ENCODE data around the gene ASRGL1. TPM values are rescaled to one million over a fixed set of nuclear protein-coding genes. Genes with fewer than 3 reads are reported as not detected.

The ASRGL1 gene
- total RNA-seq, 3 donors from 2014 or later: 6.7 to 22.0 (median 16.4) TPM

DNA sequence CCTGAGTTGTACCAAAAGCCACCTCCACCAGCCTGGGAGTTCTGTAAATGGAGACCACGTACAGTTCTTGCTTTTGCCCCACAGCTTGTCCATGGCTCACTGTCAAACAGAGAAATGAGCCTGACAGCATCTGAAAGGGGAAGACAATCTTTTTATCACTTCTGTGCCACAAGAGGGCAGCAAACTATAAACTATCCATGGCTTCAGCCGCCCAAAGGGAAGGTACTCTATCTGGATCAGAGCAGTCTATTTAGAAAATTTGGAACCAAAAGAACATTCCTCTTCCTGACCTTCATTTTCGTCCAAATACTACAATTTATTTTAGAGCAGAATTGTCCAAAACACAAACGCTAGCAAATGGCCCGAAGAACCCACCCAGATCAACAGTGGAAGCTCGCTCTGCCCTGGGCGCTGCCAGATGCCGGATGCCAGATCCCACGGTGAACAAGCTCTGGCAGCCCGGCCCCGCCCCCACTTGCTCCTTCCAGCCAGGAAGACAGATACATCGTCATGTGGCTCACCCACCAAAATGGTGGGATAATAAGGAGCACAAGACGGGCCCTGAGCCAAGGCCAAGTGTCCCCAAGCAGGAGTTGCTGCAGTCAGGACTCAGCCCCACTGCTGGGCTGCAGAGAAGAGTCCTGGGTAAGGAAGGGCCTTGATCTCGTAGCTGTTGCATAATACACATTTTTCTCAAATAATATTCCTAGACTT, 57.7 kb downstream of the ASRGL1 start:
- H3K27ac ChIP-seq: peak overlapping the region; percentile 68 to 69
- H3K36me3 ChIP-seq: no peaks in the 10 kb centered on the region
- TF ChIP-seq, protein P1, sequence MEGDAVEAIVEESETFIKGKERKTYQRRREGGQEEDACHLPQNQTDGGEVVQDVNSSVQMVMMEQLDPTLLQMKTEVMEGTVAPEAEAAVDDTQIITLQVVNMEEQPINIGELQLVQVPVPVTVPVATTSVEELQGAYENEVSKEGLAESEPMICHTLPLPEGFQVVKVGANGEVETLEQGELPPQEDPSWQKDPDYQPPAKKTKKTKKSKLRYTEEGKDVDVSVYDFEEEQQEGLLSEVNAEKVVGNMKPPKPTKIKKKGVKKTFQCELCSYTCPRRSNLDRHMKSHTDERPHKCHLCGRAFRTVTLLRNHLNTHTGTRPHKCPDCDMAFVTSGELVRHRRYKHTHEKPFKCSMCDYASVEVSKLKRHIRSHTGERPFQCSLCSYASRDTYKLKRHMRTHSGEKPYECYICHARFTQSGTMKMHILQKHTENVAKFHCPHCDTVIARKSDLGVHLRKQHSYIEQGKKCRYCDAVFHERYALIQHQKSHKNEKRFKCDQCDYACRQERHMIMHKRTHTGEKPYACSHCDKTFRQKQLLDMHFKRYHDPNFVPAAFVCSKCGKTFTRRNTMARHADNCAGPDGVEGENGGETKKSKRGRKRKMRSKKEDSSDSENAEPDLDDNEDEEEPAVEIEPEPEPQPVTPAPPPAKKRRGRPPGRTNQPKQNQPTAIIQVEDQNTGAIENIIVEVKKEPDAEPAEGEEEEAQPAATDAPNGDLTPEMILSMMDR (IDR thresholded peaks at IDR 0.05): peak; percentile 58 to 84 (median 70)
- TF ChIP-seq POLR2AphosphoS5 (IDR thresholded peaks at IDR 0.05) (peak; percentile 37 to 68 (median 37)), POLR2A (IDR thresholded peaks at IDR 0.05) (no peak)
- intact Hi-C loops (cut with DNase I; ENCODE audit: low total_unique reads): loop anchor here (10.0 kb wide), 1 partner anchor 480 kb away; no protein-coding TSS in a partner anchor
- peak; percentile 75 to 80 for DNase-seq (ENCODE audit: low spot score in 2 of 2)
- H3K9me3 ChIP-seq: no peaks in the 10 kb centered on the region
- peak overlapping the region; percentile 17 to 62 (median 42) for H3K4me3 ChIP-seq
- peaks cover 8 to 14% of the 10 kb centered on the region in 2 donors for H3K4me1 ChIP-seq
- H3K27me3 ChIP-seq: no peaks in the 10 kb centered on the region

DNA sequence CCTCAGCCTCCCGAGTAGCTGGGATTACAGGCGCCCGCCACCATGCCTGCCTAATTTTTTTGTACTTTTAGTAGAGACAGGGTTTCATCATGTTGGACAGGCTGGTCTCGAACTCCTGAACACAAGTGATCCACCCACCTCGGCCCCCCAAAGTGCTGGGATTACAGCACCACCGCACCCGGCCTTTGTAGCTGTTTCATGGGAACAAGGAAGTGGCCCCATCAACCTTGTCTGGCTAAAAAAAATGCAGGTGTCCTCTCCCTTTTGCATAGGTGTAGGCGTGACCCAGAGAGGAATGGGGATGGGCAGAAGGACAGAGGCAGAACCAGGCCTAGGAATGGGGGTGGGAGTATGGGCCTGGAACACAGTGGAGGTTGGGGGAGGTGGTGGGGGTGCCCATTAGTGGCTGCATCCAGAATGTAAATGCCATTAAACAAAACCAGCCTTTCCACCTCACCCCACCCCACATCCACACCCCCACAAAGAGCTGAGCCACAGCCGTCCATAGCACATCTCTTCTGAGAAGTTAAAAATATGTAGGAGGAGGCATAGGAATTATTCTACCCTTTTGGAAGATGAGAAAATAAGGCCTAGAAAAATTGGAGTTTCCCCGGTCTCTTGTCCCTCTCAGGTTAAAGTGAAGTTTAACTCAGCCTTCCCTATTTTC, 58.8 kb downstream of the ASRGL1 start:
- peak in 1 of 2 donors; percentile 38 for DNase-seq (ENCODE audit: low spot score in 2 of 2)
- intact Hi-C loops (cut with DNase I; ENCODE audit: low total_unique reads): loop anchor here (10.0 kb wide), 1 partner anchor 479 kb away; no protein-coding TSS in a partner anchor
- peaks cover 10 to 23% of the 10 kb centered on the region in 2 donors for H3K4me1 ChIP-seq

DNA sequence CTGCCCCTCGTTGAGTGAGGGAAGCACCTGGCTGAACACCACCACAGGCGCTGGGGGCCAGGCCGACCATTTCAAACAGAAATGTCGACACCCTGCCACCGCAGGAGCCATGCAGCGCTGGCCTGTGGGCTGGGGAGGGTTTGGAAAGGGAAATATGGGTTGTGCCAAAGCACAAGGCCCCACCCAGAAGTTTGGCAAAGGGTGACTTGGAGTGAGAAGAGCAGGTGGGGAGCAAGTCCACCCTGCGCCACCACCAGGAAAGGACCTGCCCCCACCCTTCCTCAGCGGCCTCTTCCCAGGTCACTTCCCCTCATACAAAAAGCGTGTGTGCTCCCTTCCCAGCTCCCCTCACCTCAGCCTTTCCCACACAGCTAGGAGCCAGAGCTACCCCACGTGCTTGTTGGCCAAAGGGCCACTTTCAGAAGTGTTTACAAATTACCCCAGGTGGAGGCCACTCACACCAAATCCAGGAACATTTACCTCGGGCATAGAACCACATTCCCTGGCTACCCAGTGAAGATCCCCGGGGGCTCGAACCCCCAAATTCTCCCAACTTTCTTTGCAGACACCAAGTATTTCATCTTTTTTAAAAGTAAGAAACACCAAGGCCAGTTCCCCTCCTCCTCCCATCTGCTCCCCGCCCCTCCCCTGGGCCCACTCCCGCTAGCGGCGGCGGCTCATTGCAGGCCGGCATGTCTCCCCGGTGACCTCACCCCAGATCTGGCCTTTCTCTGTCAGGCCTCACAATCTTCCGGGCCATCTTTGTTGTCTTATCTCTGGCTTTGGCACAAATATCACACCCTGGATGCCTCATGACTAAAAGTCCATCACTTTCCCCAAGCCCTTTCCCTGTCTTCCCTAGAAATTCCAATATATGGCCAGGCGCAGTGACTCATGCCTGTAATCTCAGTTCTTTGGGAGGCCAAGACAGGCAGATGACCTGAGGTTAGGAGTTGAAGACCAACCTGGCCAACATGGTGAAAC, 61.1 kb downstream of the ASRGL1 start:
- Histone ChIP-seq H3K4me1 (peaks cover 18 to 43% of the 10 kb centered on the region in 2 donors), H3K4me3 (no peak overlapping the region), H3K9me3 (no peaks in the 10 kb centered on the region), H3K27ac (peak overlapping the region; percentile 89 to 97), H3K27me3 (no peaks in the 10 kb centered on the region), H3K36me3 (no peaks in the 10 kb centered on the region)
- peak in 1 of 2 donors; percentile 52 for DNase-seq (ENCODE audit: low spot score in 2 of 2)
- intact Hi-C loops (cut with DNase I; ENCODE audit: low total_unique reads): loop anchor here (10.0 kb wide), 1 partner anchor 476 kb away; no protein-coding TSS in a partner anchor
- no peak for TF ChIP-seq POLR2A (IDR thresholded peaks at IDR 0.05)

More for the DNA sequence above, 58.8 kb downstream of the ASRGL1 start:
- Histone ChIP-seq H3K9me3 (no peaks in the 10 kb centered on the region), H3K4me3 (no peak overlapping the region), H3K36me3 (no peaks in the 10 kb centered on the region), H3K27ac (peak overlapping the region in 1 of 2 donors; percentile 63), H3K27me3 (no peaks in the 10 kb centered on the region)
- no peak for TF ChIP-seq POLR2AphosphoS5 (IDR thresholded peaks at IDR 0.05)

DNA sequence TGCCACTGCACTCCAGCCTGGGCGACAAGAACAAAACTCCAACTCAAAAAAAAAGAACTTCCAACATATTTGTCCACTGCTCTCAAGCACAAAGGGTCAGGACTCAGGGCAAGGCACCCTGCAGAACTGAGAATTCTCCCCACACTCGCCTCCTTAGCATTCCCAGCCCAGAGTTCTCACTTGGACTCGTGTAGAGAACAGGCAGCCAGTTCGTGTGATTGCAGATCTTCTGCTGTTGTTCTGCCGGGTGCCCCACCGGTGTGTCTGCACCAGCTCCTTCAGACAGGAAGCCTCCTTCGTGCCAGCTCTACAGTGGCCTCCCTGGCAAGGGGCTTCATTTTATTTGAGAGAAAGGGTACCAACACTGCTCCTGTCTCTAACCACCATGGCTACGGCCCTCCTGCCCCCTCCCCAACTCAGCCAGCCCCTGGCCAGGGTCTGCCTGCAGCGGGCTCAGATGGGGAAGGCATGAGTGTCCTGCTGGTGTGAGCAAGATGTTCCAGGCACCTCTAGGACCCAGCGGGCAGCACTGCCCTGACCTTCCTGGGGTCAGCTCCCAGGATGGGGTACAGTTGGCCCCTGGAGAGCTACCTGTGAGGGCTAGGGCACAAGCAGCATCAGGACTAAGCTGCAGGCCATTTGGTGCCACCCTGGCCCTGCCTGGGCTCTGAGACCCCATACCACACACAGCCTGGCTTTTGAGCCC, 62.1 kb downstream of the ASRGL1 start:
- DNase-seq (ENCODE audit: low spot score in 2 of 2): peak in 1 of 2 donors; percentile 22
- no peak overlapping the region for H3K4me3 ChIP-seq
- H3K27me3 ChIP-seq: no peaks in the 10 kb centered on the region
- peaks cover 18 to 43% of the 10 kb centered on the region in 2 donors for H3K4me1 ChIP-seq
- TF ChIP-seq, protein P1 (IDR thresholded peaks at IDR 0.05): no peak
- no peak for TF ChIP-seq POLR2AphosphoS5 (IDR thresholded peaks at IDR 0.05)
- no peak for TF ChIP-seq POLR2A (IDR thresholded peaks at IDR 0.05)
- intact Hi-C loops (cut with DNase I; ENCODE audit: low total_unique reads): loop anchor here (10.0 kb wide), 1 partner anchor 475 kb away; no protein-coding TSS in a partner anchor
- H3K36me3 ChIP-seq: no peaks in the 10 kb centered on the region
- no peaks in the 10 kb centered on the region for H3K9me3 ChIP-seq
- H3K27ac ChIP-seq: peak overlapping the region; percentile 89 to 97

DNA sequence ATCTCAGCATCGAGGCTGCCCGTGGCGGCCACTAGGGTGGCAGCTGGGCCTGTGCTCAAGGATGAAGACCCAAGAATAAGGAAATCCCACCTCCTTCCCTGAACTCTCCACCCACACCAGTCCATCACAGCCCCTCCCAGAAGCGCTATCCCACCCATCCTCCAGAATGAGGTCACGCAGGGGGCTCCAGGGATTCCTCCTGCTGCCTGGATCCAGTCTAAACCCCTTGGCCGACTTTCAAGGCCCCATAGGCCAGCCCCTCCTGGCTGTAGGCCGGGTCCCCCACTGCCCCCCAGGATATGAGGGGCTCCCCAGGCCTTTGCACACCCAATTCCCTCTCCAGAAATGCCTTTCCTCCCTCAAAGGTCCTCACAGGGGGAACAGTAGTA, 62.6 kb downstream of the ASRGL1 start:
- peaks cover 18 to 43% of the 10 kb centered on the region in 2 donors for H3K4me1 ChIP-seq

More for the DNA sequence above, 62.6 kb downstream of the ASRGL1 start:
- Histone ChIP-seq H3K9me3 (no peaks in the 10 kb centered on the region), H3K27me3 (no peaks in the 10 kb centered on the region), H3K27ac (peak overlapping the region; percentile 89 to 97), H3K36me3 (no peaks in the 10 kb centered on the region), H3K4me3 (no peak overlapping the region)
- TF ChIP-seq POLR2AphosphoS5 (IDR thresholded peaks at IDR 0.05): no peak
- TF ChIP-seq, protein P1 (IDR thresholded peaks at IDR 0.05): no peak
- TF ChIP-seq POLR2A (IDR thresholded peaks at IDR 0.05): no peak
- intact Hi-C loops (cut with DNase I; ENCODE audit: low total_unique reads): loop anchor here (10.0 kb wide), 1 partner anchor 475 kb away; no protein-coding TSS in a partner anchor
- peak in 1 of 2 donors; percentile 46 for DNase-seq (ENCODE audit: low spot score in 2 of 2)

Measured in breast epithelium (tissue), 4 donors.